Measurements from ENCODE around the gene CLRN1. TPM values are rescaled to one million over a fixed set of nuclear protein-coding genes. Genes with fewer than 3 reads are reported as not detected.

The CLRN1 gene
- total RNA-seq, 1 donor from 2014 or later = not detected

GRCh38 chr3:150878290-150878689 is 94.2 kb downstream of the CLRN1 start:
- TF ChIP-seq CTCF (IDR thresholded peaks at IDR 0.05; ENCODE audit: unreplicated experiment) = no peak
- DNase-seq (ENCODE audit: low spot score, unreplicated experiment) = no peak
- no peaks in the 10 kb centered on the region for H3K4me1 Mint-ChIP-seq (ENCODE audit: low read depth)
- H3K27ac Mint-ChIP-seq = no peak overlapping the region
- H3K4me3 Mint-ChIP-seq (ENCODE audit: low read depth) = no peak overlapping the region
- no peaks in the 10 kb centered on the region for H3K9me3 Mint-ChIP-seq (ENCODE audit: low read depth)
- peaks cover 3% of the 10 kb centered on the region for H3K27me3 Mint-ChIP-seq
- no peaks in the 10 kb centered on the region for H3K36me3 Mint-ChIP-seq (ENCODE audit: insufficient read depth)

GRCh38 chr3:150877303-150877702 is 95.2 kb downstream of the CLRN1 start:
- H3K36me3 Mint-ChIP-seq (ENCODE audit: insufficient read depth) = no peaks in the 10 kb centered on the region
- H3K27ac Mint-ChIP-seq = no peak overlapping the region
- no peak for TF ChIP-seq CTCF (IDR thresholded peaks at IDR 0.05; ENCODE audit: unreplicated experiment)
- H3K9me3 Mint-ChIP-seq (ENCODE audit: low read depth) = no peaks in the 10 kb centered on the region
- H3K27me3 Mint-ChIP-seq = peaks cover 3% of the 10 kb centered on the region
- DNase-seq (ENCODE audit: low spot score, unreplicated experiment) = no peak
- H3K4me1 Mint-ChIP-seq (ENCODE audit: low read depth) = no peaks in the 10 kb centered on the region
- no peak overlapping the region for H3K4me3 Mint-ChIP-seq (ENCODE audit: low read depth)

- no peak for DNase-seq (ENCODE audit: low spot score, unreplicated experiment)
- H3K27me3 Mint-ChIP-seq = peaks cover 3% of the 10 kb centered on the region
- no peak overlapping the region for H3K4me3 Mint-ChIP-seq (ENCODE audit: low read depth)
- TF ChIP-seq CTCF (IDR thresholded peaks at IDR 0.05; ENCODE audit: unreplicated experiment) = no peak
- H3K27ac Mint-ChIP-seq = no peak overlapping the region
- H3K36me3 Mint-ChIP-seq (ENCODE audit: insufficient read depth) = no peaks in the 10 kb centered on the region
- H3K4me1 Mint-ChIP-seq (ENCODE audit: low read depth) = no peaks in the 10 kb centered on the region
- H3K9me3 Mint-ChIP-seq (ENCODE audit: low read depth) = no peaks in the 10 kb centered on the region
These were observed 95.8 kb downstream of the CLRN1 start for GRCh38 chr3:150876611-150877265.

Other genes starting within 250 kb of the CLRN1 start
- gene SIAH2, start 209.6 kb downstream of the CLRN1 start, total RNA-seq = 14.4 and 17.9 TPM in 2 replicates
- gene MINDY4B, start 67.3 kb downstream of the CLRN1 start, total RNA-seq = not detected in 2 replicates
- gene MED12L, start 112.9 kb upstream of the CLRN1 start, total RNA-seq = 8.9 and 10.8 TPM in 2 replicates
- not detected in 2 replicates for gene GPR171, start 230.5 kb upstream of the CLRN1 start, total RNA-seq